GM19023 (cell line): Measurements from ENCODE around the gene SLC39A11.
"Not testable (repeated sequence)": the region's sequence is repeated elsewhere in the genome, so short reads cannot be mapped to it uniquely, and the experiment has no call there.

Experiments
- ATAC-seq: cut with Tn5 transposase; IDR thresholded peaks from one replicate; pipeline ENCODE4 v1.9.1; 2021; ENCODE audit warnings: mild to moderate bottlenecking, moderate library complexity; ENCODE audit not compliant: unreplicated experiment

Gene SLC39A11

GRCh38 chr17:72765368-72766153 is 326.9 kb downstream of the SLC39A11 start:
- no peak for ATAC-seq

- no peak for ATAC-seq
These were observed 327.9 kb downstream of the SLC39A11 start for GRCh38 chr17:72764632-72765041.

GRCh38 chr17:72763981-72764380 is 328.5 kb downstream of the SLC39A11 start:
- no peak for ATAC-seq

GRCh38 chr17:72761893-72762575 is 330.5 kb downstream of the SLC39A11 start:
- not testable (repeated sequence) for ATAC-seq

- no peak for ATAC-seq
These were observed 331.1 kb downstream of the SLC39A11 start for GRCh38 chr17:72761431-72761830.

GRCh38 chr17:72760368-72760767 is 332.1 kb downstream of the SLC39A11 start:
- no peak for ATAC-seq

- no peak for ATAC-seq
These were observed 333.2 kb downstream of the SLC39A11 start for GRCh38 chr17:72759301-72759700.

GRCh38 chr17:72756256-72756655 is 336.2 kb downstream of the SLC39A11 start:
- ATAC-seq = no peak

- ATAC-seq = no peak
These were observed 338.0 kb downstream of the SLC39A11 start for GRCh38 chr17:72754513-72754912.

- no peak for ATAC-seq
These were observed 340.7 kb downstream of the SLC39A11 start for GRCh38 chr17:72751746-72752145.

- no peak for ATAC-seq
These were observed 343.3 kb downstream of the SLC39A11 start for GRCh38 chr17:72749119-72749572.

GRCh38 chr17:72747501-72747900 is 345.0 kb downstream of the SLC39A11 start:
- ATAC-seq = no peak

- no peak for ATAC-seq
These were observed 347.2 kb downstream of the SLC39A11 start for GRCh38 chr17:72745241-72745640.

- no peak for ATAC-seq
These were observed 349.4 kb downstream of the SLC39A11 start for GRCh38 chr17:72743037-72743467.

- ATAC-seq = no peak
These were observed 355.3 kb downstream of the SLC39A11 start for GRCh38 chr17:72737151-72737690.

GRCh38 chr17:72735592-72735991 is 356.9 kb downstream of the SLC39A11 start:
- ATAC-seq = no peak

- ATAC-seq = no peak
These were observed 357.4 kb downstream of the SLC39A11 start for GRCh38 chr17:72735048-72735447.

- ATAC-seq = no peak
These were observed 357.9 kb downstream of the SLC39A11 start for GRCh38 chr17:72734613-72735012.

- ATAC-seq = no peak
These were observed 358.7 kb downstream of the SLC39A11 start for GRCh38 chr17:72733619-72734282.

- no peak for ATAC-seq
These were observed 359.4 kb downstream of the SLC39A11 start for GRCh38 chr17:72732893-72733618.

- no peak for ATAC-seq
These were observed 362.4 kb downstream of the SLC39A11 start for GRCh38 chr17:72730077-72730476.
